Subcutaneous adipose tissue (tissue), 4 donors: ENCODE results near the gene MDM1. TPM values are rescaled to one million over a fixed set of nuclear protein-coding genes. Genes with fewer than 3 reads are reported as not detected.

ENCODE experiments used
- total RNA-seq, 4 donors: library from RNA; depleted of rRNA; stranded (reverse); fragments of >200 nt; gene quantifications; one replicate each; pipeline ENCODE4 v1.1.0, GENCODE V29; 2016
- TF ChIP-seq, protein P1 (sequence below): fragments of 450-650 bp; IDR thresholded peaks from one replicate; pipeline ENCODE4 v1.5.1; 2016; ENCODE audit warnings: low read depth, mild to moderate bottlenecking, control low read depth, antibody characterized with exemption, moderate library complexity

Gene MDM1
- total RNA-seq, 4 donors from 2014 or later, result 8.3 to 18.8 (median 13.9) TPM

DNA sequence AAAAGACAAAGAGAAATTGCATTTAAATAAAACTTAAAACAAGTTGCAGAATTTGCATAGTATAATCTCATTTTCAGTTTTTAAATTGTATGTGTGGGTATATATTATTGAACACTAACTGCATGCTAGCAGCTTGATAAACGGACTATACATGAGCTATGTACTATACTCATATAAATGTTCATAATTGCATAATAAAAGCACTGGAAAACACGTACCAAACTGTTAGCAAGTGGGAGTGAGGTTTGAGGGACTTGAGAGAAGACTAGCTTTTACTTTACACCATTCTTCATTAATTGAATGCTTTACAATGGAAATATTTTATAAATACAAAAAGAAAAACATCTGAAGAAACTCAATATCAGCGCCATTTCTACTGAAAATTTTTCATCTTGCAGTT is 32.2 kb upstream of the MDM1 start:
- TF ChIP-seq, protein P1, sequence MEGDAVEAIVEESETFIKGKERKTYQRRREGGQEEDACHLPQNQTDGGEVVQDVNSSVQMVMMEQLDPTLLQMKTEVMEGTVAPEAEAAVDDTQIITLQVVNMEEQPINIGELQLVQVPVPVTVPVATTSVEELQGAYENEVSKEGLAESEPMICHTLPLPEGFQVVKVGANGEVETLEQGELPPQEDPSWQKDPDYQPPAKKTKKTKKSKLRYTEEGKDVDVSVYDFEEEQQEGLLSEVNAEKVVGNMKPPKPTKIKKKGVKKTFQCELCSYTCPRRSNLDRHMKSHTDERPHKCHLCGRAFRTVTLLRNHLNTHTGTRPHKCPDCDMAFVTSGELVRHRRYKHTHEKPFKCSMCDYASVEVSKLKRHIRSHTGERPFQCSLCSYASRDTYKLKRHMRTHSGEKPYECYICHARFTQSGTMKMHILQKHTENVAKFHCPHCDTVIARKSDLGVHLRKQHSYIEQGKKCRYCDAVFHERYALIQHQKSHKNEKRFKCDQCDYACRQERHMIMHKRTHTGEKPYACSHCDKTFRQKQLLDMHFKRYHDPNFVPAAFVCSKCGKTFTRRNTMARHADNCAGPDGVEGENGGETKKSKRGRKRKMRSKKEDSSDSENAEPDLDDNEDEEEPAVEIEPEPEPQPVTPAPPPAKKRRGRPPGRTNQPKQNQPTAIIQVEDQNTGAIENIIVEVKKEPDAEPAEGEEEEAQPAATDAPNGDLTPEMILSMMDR, result no peak

DNA sequence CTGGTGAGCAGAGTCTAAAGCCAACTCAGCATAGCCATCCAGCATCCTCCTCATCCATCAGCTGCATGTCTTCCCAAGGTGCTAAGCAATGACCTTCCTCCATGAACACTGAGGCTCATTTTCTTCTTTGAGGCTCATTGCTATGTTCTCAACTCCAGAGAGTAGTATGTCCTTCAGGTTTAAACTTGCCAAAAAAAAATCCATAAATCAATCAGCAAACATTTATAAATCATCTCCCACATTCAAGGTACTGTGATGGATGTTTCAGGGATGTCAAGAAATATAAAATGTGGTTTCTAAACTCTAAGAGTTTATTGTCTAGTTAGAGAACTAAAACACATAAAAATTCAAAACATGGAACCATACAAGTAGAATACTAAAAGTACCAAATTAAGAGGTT is 29.8 kb upstream of the MDM1 start:
- TF ChIP-seq, protein P1, result no peak

DNA sequence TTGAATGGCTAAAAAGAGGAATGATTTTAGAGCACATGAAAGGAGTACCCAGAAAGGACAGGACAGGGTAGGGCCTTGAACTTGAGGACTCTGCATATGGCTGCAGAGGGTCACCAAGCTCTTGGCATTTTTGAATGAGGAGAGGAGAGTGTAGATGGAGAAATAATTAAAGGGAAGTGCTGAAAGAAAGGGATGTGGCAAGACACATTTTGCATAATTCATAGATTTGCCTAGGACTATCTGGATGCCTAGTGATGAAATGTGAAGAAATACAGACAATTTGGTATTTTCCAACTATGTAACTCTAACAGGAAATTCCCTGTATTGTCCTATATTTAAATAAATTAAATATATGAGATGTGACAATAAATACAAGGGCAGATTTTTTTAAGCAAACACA is 27.5 kb upstream of the MDM1 start:
- TF ChIP-seq, protein P1, result no peak

DNA sequence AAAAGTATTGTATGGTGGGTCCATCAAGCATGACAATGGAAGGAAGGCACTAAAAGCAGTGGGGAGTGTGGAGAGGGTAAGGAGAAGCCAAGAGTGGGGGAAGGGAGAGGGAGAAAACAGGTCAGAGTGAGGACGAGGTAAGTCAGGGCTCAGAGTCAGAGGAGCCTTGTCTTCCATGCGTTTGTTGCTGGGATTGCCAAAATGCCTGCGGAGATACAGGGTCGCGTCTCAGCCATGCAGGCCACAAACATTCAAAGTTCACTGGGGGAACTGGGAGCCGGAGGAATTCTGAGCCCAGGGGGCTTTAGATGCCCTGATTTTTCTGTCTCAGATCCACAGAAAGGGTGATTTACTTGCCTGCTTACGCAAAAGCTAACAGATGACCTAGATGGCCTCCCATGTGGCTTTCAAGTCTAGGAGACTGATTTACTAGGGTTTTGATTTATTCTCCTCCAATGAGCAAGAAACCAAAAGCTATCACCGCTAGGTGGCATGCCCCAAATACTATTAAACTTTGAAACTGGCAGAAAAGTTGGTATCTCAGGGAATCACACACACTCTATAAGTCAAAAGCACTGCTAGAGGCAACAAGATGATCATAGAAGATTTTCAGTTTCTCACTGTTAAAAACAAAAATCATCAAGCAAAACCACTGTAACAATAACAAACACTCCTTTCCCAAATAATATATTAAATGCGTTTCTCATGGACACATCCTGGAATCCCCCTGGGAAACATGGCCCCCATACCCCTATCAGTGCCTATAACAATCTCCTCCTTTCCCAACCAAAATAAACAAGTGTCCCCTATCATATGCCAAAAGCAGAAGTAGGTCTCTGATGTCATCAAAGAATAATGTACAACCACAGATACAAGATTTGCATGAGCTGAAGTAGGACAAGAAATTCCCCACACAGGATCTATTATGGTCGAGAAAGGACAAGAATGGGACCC is 26.6 kb upstream of the MDM1 start:
- TF ChIP-seq, protein P1, result no peak

DNA sequence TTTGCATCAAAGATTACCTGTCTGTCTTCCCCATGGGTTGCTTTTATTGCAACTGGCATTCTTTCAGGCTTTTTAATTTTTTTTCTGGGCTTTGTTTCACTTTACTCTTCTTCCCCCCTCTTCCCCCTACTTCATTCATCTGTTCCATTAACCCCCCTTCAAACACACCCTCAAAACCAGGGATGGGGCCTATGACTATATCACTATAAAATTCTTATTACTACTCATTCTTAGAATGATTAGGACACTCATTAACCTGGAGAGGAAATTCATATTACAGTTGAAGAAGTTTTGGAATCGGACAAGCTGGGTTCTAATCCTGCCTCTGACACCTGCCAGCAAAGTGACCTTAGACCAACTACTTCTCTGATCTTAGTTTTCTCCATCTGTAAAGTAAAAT is 24.8 kb upstream of the MDM1 start:
- TF ChIP-seq, protein P1, result no peak

DNA sequence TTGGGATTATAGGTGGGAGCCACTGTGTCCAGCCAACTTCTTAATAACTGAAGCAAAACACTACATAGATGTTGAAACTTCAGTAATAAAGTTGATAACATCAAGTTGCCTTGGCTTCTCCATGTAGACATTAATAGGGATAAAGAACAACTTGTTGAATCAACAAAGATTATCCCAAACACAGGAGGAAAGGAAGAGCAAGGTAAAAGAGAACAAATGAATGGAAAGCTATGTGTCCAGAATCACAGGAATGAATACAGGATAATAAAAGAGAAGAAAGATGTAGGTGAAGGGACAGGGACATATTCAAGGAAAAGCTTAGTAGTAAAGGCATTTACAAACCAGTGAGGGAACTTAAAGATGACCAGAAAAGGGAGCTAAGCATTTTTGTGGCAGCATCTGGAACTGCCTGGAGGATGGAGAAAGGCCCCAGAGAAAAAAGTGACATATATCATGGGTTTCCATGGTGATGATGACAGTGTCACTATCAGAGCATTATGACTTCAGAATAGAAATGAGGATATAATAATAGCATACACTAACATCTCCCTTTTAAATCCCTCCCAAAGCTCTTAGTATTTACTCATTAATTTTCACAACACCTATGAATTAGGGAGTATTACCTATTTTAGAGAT is 24.0 kb upstream of the MDM1 start:
- TF ChIP-seq, protein P1, result no peak

DNA sequence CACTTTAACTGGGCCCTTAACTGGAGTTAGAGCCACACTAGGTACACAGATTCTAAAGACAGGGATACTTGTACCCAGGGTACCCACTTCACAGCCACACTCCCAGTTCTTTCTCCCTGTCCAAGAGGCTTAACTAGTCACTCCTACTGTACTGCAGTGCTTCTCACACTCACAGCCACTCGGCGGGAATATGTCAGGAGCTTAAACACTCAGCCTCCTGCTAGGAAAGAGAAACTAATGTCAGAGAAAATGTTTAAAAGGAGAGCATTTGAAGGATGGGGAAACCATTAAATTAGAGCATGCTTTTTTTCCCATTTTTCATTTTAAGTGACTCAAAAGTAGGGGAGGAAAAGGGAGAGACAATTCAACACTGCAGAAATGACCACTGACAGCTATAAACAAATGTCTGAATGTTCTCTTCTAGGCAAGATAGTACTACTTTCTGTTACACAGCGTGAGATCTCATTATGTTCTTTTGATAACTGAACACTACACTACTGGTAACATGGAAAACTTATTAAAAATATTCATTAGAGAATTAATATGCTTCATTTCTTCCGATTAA is 22.9 kb upstream of the MDM1 start:
- TF ChIP-seq, protein P1, result no peak
